Ovary (tissue), 9 donors: Measurements from ENCODE around the gene TMEM117. TPM values are rescaled to one million over a fixed set of nuclear protein-coding genes. Genes with fewer than 3 reads are reported as not detected.

Source experiments
- DNase-seq, 5 donors: peaks; one replicate each; pipeline ENCODE4 v3.0.0-alpha.2; 2019 to 2020
- H3K27ac ChIP-seq, 2 donors: fragments of 200-600 bp; one replicate each; pipeline versions ENCODE4 v1.5.1 to v1.8.0; 2019 to 2022
- H3K27me3 ChIP-seq: fragments of 200-600 bp; one replicate; pipeline ENCODE4 v1.8.0; 2022
- H3K36me3 ChIP-seq: fragments of 200-600 bp; sonication (generic); one replicate; pipeline ENCODE4 v1.5.1; 2019
- H3K4me1 ChIP-seq: one replicate; pipeline ENCODE4 v1.8.1; 2013; ENCODE audit warnings: mild to moderate bottlenecking, moderate library complexity; ENCODE audit not compliant: insufficient read depth
- H3K4me3 ChIP-seq: fragments of 200-600 bp; sonication (generic); one replicate; pipeline ENCODE4 v1.5.1; 2017
- H3K9me3 ChIP-seq, 2 donors: fragments of 200-600 bp in 1 of 2; sonication (generic) in 1 of 2; one replicate each; pipeline versions ENCODE4 v1.5.1 to v1.8.1; 2013 to 2019; ENCODE audit warnings: mild to moderate bottlenecking in 1 of 2, moderate library complexity in 1 of 2
- CTCF ChIP-seq, 3 donors: fragments of 450-650 bp in 2 of 3; fragments of 200-600 bp in 1 of 3; IDR thresholded peaks; one replicate each; pipeline versions ENCODE4 v1.5.1 to v1.8.0; 2016 to 2022; ENCODE audit warnings: antibody characterized with exemption in 3 of 3, mild to moderate bottlenecking in 1 of 3
- EP300 ChIP-seq: sonication (generic); formaldehyde crosslinking; IDR thresholded peaks from one replicate; pipeline ENCODE4 v1.6.1; 2017; ENCODE audit warnings: antibody characterized with exemption
- POLR2A ChIP-seq: fragments of 450-650 bp; IDR thresholded peaks from one replicate; pipeline ENCODE4 v1.6.1; 2017; ENCODE audit warnings: antibody characterized with exemption, mild to moderate bottlenecking, moderate library complexity
- WGBS, 3 donors: extraction: QIAGEN DNeasy Blood & Tissue Kit in 1 of 3; methylation state at CpG; one replicate each; pipeline versions ENCODE4 v1.1.5 to v1.1.7; 2013 to 2017; 5-methylcytosine and 5-hydroxymethylcytosine counted together
- intact Hi-C, 4 donors: fragments of 100-400 bp; cut with DNase I; formaldehyde crosslinking; loops; one replicate each; pipeline versions ENCODE4 v1.11.0 to v1.15.1; 2022 to 2023
- polyA plus RNA-seq, 2 donors: library from polyadenylated mRNA; stranded (reverse); fragments of 200-250 nt in 1 of 2; fragments of 350-450 nt in 1 of 2; fragmentation: Illumina TruSeq in 1 of 2; extraction: RNeasy Lipid Tissue Mini Kit (QIAGEN cat#74804) in 1 of 2; gene quantifications; one replicate each; pipeline ENCODE4 v1.2.3, GENCODE V29; 2013 to 2014
- total RNA-seq, 7 donors: library from RNA; depleted of rRNA in 2 of 7; stranded (reverse); fragments of >200 nt in 2 of 7; fragmentation: NEBNext Ultra II Directional in 3 of 7; extraction: Animal tissue kit (Norgen Biotek cat#: 25700) in 3 of 7; gene quantifications; one replicate each; pipeline versions ENCODE4 v1.1.0 to v1.2.4, GENCODE V29; 2016 to 2023
- donor health status: DM: no; HTN: no; CAD: no; lungs with moderate emphysema.
- donor health status: DM: no; HTN: no; CAD: no.
- donor health status: Bipolar disorder and iron deficiency.
- donor health status: DM: yes; HTN: yes; CAD: no.
- donor health status: DM: no; HTN: no; CAD: no.
- donor health status: DM: yes; HTN: yes; CAD: no.

The TMEM117 gene
- total and polyA plus RNA-seq, 9 donors: 3.5 to 19.3 (median 6.3) TPM

- no peak for TF ChIP-seq CTCF (IDR thresholded peaks at IDR 0.05)
- TF ChIP-seq EP300: no peak
- TF ChIP-seq POLR2A: no peak
- H3K36me3 ChIP-seq: no peaks in the 10 kb centered on the region
- DNase-seq: no peak
- no peaks in the 10 kb centered on the region for H3K9me3 ChIP-seq
- intact Hi-C loops: no loop called here
- no peak overlapping the region for H3K27ac ChIP-seq
- H3K4me1 ChIP-seq: no peaks in the 10 kb centered on the region
- 29 to 40% (median 36%) methylated on average over 3 of the region's 3 CpGs for WGBS, 3 donors
- no peaks in the 10 kb centered on the region for H3K27me3 ChIP-seq
- H3K4me3 ChIP-seq: no peak overlapping the region
Measured at GRCh38 chr12:44054281-44054680, 218.4 kb downstream of the TMEM117 start.

GRCh38 chr12:44058366-44058765 is 222.5 kb downstream of the TMEM117 start:
- Histone ChIP-seq H3K36me3 (no peaks in the 10 kb centered on the region), H3K4me1 (no peaks in the 10 kb centered on the region), H3K27me3 (no peaks in the 10 kb centered on the region), H3K4me3 (no peak overlapping the region), H3K27ac (no peak overlapping the region), H3K9me3 (no peaks in the 10 kb centered on the region)
- intact Hi-C loops: no loop called here
- TF ChIP-seq CTCF (IDR thresholded peaks at IDR 0.05) (no peak), EP300 (no peak), POLR2A (no peak)
- 74 to 82% (median 82%) methylated on average over 2 of the region's 2 CpGs for WGBS, 3 donors
- DNase-seq: no peak

- H3K4me1 ChIP-seq: no peaks in the 10 kb centered on the region
- no peaks in the 10 kb centered on the region for H3K36me3 ChIP-seq
- H3K27me3 ChIP-seq: no peaks in the 10 kb centered on the region
- no peak overlapping the region for H3K27ac ChIP-seq
- intact Hi-C loops: no loop called here
- TF ChIP-seq EP300 (no peak), POLR2A (no peak), CTCF (IDR thresholded peaks at IDR 0.05) (no peak)
- H3K4me3 ChIP-seq: no peak overlapping the region
- no peaks in the 10 kb centered on the region for H3K9me3 ChIP-seq
- no peak for DNase-seq
Measured at GRCh38 chr12:44059476-44059875, 223.6 kb downstream of the TMEM117 start.

- Histone ChIP-seq H3K4me3 (no peak overlapping the region), H3K4me1 (no peaks in the 10 kb centered on the region), H3K27ac (no peak overlapping the region), H3K36me3 (no peaks in the 10 kb centered on the region), H3K9me3 (no peaks in the 10 kb centered on the region), H3K27me3 (no peaks in the 10 kb centered on the region)
- intact Hi-C loops: no loop called here
- 82 to 94% (median 91%) methylated on average over 3 of the region's 3 CpGs for WGBS, 3 donors
- TF ChIP-seq POLR2A: no peak
- TF ChIP-seq CTCF (IDR thresholded peaks at IDR 0.05): no peak
- no peak for TF ChIP-seq EP300
- no peak for DNase-seq
Measured at GRCh38 chr12:44063671-44064070, 227.8 kb downstream of the TMEM117 start.

- H3K9me3 ChIP-seq: no peaks in the 10 kb centered on the region
Measured at GRCh38 chr12:44076871-44077270, 241.0 kb downstream of the TMEM117 start.

More at GRCh38 chr12:44076871-44077270, 241.0 kb downstream of the TMEM117 start:
- Histone ChIP-seq H3K27ac (no peak overlapping the region), H3K27me3 (no peaks in the 10 kb centered on the region), H3K4me1 (peaks cover 2% of the 10 kb centered on the region), H3K36me3 (no peaks in the 10 kb centered on the region), H3K4me3 (no peak overlapping the region)
- TF ChIP-seq EP300 (no peak), POLR2A (no peak), CTCF (IDR thresholded peaks at IDR 0.05) (no peak)
- no peak for DNase-seq
- WGBS, 3 donors: 3 to 28% (median 13%) methylated on average over 2 of the region's 2 CpGs
- intact Hi-C loops: no loop called here
